ENCODE results near the gene DKC1.

Gene DKC1

DNA sequence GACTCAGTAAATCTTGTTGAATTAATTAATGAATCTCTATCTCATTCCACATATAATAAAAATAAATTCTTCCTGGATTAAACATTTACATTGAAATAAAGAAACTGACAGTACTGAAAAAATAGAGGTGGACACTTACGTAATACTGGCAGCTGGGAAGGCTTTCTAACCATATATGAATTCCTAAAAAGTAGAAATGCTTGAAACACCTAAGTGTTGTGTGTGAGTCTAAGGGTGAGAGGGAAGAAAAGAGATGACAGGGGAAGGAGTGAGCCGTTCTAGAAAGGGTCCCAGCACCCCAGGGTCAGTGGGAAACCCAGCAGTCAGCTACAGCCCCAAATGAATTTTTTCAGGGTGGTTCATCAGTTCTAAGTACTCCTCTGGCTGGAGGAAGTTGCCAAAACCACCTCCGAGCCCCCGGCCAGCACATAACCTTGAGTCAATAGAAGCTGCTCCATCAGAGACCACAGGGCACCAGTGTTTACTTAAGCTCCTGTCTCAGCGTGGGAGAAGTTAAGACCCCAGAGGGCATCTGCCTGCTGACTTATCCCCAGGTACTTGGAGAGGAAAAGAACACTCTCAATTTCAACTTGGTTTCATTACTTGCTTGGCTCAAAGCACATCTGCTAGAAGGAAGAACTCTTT, 30.1 kb upstream of the DKC1 start:
- TF ChIP-seq SNAI2 (CRISPR knock-in tag; IDR thresholded peaks at IDR 0.05) (no peak), RARB (CRISPR knock-in tag; IDR thresholded peaks at IDR 0.05) (no peak), ZC3H10 (CRISPR knock-in tag; IDR thresholded peaks at IDR 0.05) (no peak), POU6F1 (CRISPR knock-in tag; IDR thresholded peaks at IDR 0.05; ENCODE audit: borderline replicate concordance, low read depth) (no peak), OSR1 (CRISPR knock-in tag; IDR thresholded peaks at IDR 0.05) (no peak), CSDC2 (CRISPR knock-in tag; IDR thresholded peaks at IDR 0.05) (no peak), ESRRG (CRISPR knock-in tag; IDR thresholded peaks at IDR 0.05) (no peak), BACH2 (CRISPR knock-in tag; IDR thresholded peaks at IDR 0.05; ENCODE audit: borderline replicate concordance) (no peak), GLIS3 (CRISPR knock-in tag; IDR thresholded peaks at IDR 0.05) (no peak), ISL1 (CRISPR knock-in tag; IDR thresholded peaks at IDR 0.05) (no peak), TOX (CRISPR knock-in tag; IDR thresholded peaks at IDR 0.05; ENCODE audit: borderline replicate concordance) (no peak), CSRNP3 (CRISPR knock-in tag; IDR thresholded peaks at IDR 0.05) (no peak), ZFP3 (CRISPR knock-in tag; IDR thresholded peaks at IDR 0.05) (no peak), ARNTL (CRISPR knock-in tag; IDR thresholded peaks at IDR 0.05; ENCODE audit: borderline replicate concordance, low read depth) (no peak), CREB5 (CRISPR knock-in tag; IDR thresholded peaks at IDR 0.05; ENCODE audit: low read depth) (no peak), ZNF565 (CRISPR knock-in tag; conservative IDR thresholded peaks at IDR 0.05; ENCODE audit: low read depth) (no peak), ZNF8 (CRISPR knock-in tag; IDR thresholded peaks at IDR 0.05) (no peak), PPARA (CRISPR knock-in tag; IDR thresholded peaks at IDR 0.05; ENCODE audit: borderline replicate concordance) (no peak)
- TF ChIP-seq, protein P1, sequence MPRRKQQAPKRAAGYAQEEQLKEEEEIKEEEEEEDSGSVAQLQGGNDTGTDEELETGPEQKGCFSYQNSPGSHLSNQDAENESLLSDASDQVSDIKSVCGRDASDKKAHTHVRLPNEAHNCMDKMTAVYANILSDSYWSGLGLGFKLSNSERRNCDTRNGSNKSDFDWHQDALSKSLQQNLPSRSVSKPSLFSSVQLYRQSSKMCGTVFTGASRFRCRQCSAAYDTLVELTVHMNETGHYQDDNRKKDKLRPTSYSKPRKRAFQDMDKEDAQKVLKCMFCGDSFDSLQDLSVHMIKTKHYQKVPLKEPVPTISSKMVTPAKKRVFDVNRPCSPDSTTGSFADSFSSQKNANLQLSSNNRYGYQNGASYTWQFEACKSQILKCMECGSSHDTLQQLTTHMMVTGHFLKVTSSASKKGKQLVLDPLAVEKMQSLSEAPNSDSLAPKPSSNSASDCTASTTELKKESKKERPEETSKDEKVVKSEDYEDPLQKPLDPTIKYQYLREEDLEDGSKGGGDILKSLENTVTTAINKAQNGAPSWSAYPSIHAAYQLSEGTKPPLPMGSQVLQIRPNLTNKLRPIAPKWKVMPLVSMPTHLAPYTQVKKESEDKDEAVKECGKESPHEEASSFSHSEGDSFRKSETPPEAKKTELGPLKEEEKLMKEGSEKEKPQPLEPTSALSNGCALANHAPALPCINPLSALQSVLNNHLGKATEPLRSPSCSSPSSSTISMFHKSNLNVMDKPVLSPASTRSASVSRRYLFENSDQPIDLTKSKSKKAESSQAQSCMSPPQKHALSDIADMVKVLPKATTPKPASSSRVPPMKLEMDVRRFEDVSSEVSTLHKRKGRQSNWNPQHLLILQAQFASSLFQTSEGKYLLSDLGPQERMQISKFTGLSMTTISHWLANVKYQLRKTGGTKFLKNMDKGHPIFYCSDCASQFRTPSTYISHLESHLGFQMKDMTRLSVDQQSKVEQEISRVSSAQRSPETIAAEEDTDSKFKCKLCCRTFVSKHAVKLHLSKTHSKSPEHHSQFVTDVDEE (CRISPR knock-in tag; IDR thresholded peaks at IDR 0.05), result no peak
- TF ChIP-seq, protein P2, sequence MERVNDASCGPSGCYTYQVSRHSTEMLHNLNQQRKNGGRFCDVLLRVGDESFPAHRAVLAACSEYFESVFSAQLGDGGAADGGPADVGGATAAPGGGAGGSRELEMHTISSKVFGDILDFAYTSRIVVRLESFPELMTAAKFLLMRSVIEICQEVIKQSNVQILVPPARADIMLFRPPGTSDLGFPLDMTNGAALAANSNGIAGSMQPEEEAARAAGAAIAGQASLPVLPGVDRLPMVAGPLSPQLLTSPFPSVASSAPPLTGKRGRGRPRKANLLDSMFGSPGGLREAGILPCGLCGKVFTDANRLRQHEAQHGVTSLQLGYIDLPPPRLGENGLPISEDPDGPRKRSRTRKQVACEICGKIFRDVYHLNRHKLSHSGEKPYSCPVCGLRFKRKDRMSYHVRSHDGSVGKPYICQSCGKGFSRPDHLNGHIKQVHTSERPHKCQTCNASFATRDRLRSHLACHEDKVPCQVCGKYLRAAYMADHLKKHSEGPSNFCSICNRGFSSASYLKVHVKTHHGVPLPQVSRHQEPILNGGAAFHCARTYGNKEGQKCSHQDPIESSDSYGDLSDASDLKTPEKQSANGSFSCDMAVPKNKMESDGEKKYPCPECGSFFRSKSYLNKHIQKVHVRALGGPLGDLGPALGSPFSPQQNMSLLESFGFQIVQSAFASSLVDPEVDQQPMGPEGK (CRISPR knock-in tag; IDR thresholded peaks at IDR 0.05; ENCODE audit: borderline replicate concordance), result no peak
- ATAC-seq, result no peak

- no peak for ATAC-seq
- TF ChIP-seq ESRRG (CRISPR knock-in tag; IDR thresholded peaks at IDR 0.05), result no peak
- TF ChIP-seq ZNF565 (CRISPR knock-in tag; conservative IDR thresholded peaks at IDR 0.05; ENCODE audit: low read depth), result no peak
- no peak for TF ChIP-seq CSDC2 (CRISPR knock-in tag; IDR thresholded peaks at IDR 0.05)
- no peak for TF ChIP-seq ZFP3 (CRISPR knock-in tag; IDR thresholded peaks at IDR 0.05)
- TF ChIP-seq ZFP30 (CRISPR knock-in tag; IDR thresholded peaks at IDR 0.05), result no peak
- TF ChIP-seq OSR1 (CRISPR knock-in tag; IDR thresholded peaks at IDR 0.05), result no peak
- no peak for TF ChIP-seq ARNTL (CRISPR knock-in tag; IDR thresholded peaks at IDR 0.05; ENCODE audit: borderline replicate concordance, low read depth)
- TF ChIP-seq CREB5 (CRISPR knock-in tag; IDR thresholded peaks at IDR 0.05; ENCODE audit: low read depth), result no peak
- TF ChIP-seq POU6F1 (CRISPR knock-in tag; IDR thresholded peaks at IDR 0.05; ENCODE audit: borderline replicate concordance, low read depth), result no peak
- TF ChIP-seq, protein P2 (CRISPR knock-in tag; IDR thresholded peaks at IDR 0.05; ENCODE audit: borderline replicate concordance), result no peak
- TF ChIP-seq, protein P1 (CRISPR knock-in tag; IDR thresholded peaks at IDR 0.05), result no peak
- TF ChIP-seq GLIS3 (CRISPR knock-in tag; IDR thresholded peaks at IDR 0.05), result no peak
Measured at GRCh38 chrX:154733066-154733425, 29.6 kb upstream of the DKC1 start.
